LNCaP clone FGC (cell line): ENCODE measurements around the gene GRIA1.
"Not testable (repeated sequence)": the region's sequence is repeated elsewhere in the genome, so short reads cannot be mapped to it uniquely, and the experiment has no call there.

ENCODE experiments used
- DNase-seq: peaks from one replicate; pipeline ENCODE4 v3.0.0-alpha.2; 2011; ENCODE audit warnings: low read depth
- H3K4me3 ChIP-seq: 2 replicates; pipeline ENCODE4 v1.5.1; 2011; ENCODE audit warnings: mild to moderate bottlenecking, low read depth, low read length, control low read depth
- TF ChIP-seq, protein P1 (sequence below): IDR thresholded peaks from 2 replicates; pipeline ENCODE4 v1.5.1; 2012; ENCODE audit warnings: mild to moderate bottlenecking; ENCODE audit not compliant: control insufficient read depth, insufficient read depth; ENCODE audit errors: extremely low read depth

The GRIA1 gene

GRCh38 chr5:153711755-153712154 is 221.3 kb downstream of the GRIA1 start:
- DNase-seq = no peak
- no peak overlapping the region for H3K4me3 ChIP-seq
- TF ChIP-seq, protein P1, sequence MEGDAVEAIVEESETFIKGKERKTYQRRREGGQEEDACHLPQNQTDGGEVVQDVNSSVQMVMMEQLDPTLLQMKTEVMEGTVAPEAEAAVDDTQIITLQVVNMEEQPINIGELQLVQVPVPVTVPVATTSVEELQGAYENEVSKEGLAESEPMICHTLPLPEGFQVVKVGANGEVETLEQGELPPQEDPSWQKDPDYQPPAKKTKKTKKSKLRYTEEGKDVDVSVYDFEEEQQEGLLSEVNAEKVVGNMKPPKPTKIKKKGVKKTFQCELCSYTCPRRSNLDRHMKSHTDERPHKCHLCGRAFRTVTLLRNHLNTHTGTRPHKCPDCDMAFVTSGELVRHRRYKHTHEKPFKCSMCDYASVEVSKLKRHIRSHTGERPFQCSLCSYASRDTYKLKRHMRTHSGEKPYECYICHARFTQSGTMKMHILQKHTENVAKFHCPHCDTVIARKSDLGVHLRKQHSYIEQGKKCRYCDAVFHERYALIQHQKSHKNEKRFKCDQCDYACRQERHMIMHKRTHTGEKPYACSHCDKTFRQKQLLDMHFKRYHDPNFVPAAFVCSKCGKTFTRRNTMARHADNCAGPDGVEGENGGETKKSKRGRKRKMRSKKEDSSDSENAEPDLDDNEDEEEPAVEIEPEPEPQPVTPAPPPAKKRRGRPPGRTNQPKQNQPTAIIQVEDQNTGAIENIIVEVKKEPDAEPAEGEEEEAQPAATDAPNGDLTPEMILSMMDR = 0 out of 2 replicates have a peak, but pooled peaks have one; percentile 18

- DNase-seq = no peak
- H3K4me3 ChIP-seq = no peak overlapping the region
- TF ChIP-seq, protein P1 = no peak
Measured at GRCh38 chr5:153712946-153713345, 222.5 kb downstream of the GRIA1 start.

- DNase-seq = no peak
- TF ChIP-seq, protein P1 = no peak
- no peak overlapping the region for H3K4me3 ChIP-seq
Measured at GRCh38 chr5:153713943-153714342, 223.5 kb downstream of the GRIA1 start.

GRCh38 chr5:153714798-153715197 is 224.3 kb downstream of the GRIA1 start:
- no peak overlapping the region for H3K4me3 ChIP-seq
- TF ChIP-seq, protein P1 = no peak
- no peak for DNase-seq

DNA sequence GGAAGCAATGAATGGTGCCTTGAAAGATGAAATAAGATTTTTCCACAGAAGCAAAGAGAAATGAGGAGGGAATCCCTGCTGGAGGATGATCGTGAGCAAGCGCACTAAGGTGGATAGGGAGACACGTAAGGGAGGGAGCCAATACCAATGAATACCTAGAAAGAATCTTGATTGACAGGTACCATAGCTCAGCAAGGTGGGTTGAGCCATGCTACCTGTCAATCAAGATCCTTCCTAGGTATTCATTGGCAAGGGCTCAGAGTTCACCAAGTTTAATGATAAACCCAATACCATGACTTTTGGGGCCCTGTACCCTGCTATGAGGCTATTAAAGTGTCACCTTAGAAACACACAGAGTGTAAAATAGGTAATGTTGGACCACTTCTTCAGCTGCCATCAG is 226.8 kb downstream of the GRIA1 start:
- no peak for DNase-seq
- TF ChIP-seq, protein P1 = no peak
- H3K4me3 ChIP-seq = no peak overlapping the region

GRCh38 chr5:153718713-153719112 is 228.2 kb downstream of the GRIA1 start:
- DNase-seq = no peak
- TF ChIP-seq, protein P1 = no peak

DNA sequence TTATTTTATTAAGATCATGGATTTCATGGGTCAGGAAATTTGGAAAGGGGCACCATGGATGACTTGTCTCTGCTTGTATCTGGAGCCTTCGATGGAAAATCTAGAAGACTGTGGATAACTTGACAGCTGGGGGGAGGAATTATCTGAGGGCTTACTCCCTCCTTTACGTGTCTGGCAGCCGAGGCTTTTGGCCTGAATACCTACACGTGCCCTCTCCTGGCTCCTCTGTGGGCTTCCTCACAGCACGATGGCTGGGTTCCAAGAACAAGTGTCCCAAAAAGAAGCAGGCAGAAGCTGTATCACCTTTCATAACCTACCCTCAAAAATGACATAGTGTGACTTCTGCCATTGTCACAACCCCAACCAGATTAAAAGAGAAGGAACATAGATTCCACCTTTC is 228.9 kb downstream of the GRIA1 start:
- TF ChIP-seq, protein P1 = no peak
- no peak overlapping the region for H3K4me3 ChIP-seq

More at GRCh38 chr5:153718713-153719112, 228.2 kb downstream of the GRIA1 start:
- H3K4me3 ChIP-seq = no peak overlapping the region

DNA sequence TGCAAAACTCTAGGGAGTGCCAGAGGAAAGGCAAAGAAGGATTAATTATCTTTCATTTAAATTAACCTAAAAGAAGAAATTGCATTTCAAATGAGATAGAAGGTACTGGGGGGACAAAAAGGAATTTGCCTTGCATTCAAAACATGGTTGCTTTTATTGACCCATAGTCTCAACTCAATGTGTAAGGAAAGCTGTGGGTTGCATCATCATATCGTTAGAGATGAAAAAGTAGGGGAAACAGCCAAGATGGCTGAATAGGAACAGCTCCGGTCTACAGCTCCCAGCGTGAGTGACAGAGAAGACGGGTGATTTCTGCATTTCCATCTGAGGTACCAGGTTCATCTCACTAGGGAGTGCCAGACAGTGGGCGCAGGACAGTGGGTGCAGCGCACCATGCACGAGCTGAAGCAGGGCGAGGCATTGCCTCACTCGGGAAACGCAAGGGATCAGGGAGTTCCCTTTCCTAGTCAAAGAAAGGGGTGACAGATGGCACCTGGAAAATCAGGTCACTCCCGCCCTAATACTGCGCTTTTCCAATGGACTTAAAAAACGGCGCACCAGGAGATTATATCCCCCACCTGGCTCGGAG is 232.6 kb downstream of the GRIA1 start:
- not testable (repeated sequence) for H3K4me3 ChIP-seq, DNase-seq

More for the DNA sequence above, 228.9 kb downstream of the GRIA1 start:
- no peak for DNase-seq
